Dermis blood vessel endothelial cell (primary cell): Measurements from ENCODE around the gene TYROBP. TPM values are rescaled to one million over a fixed set of nuclear protein-coding genes. Genes with fewer than 3 reads are reported as not detected.
"Not testable (repeated sequence)": the region's sequence is repeated elsewhere in the genome, so short reads cannot be mapped to it uniquely, and the experiment has no call there.

Experiments used
- DNase-seq: peaks from one replicate; pipeline ENCODE4 v3.0.0; 2010
- total RNA-seq: library from RNA; depleted of rRNA; stranded (reverse); fragments of >200 nt; gene quantifications from 2 replicates; pipeline ENCODE4 v1.2.3, GENCODE V29; 2014

TYROBP gene
- total RNA-seq, 1 donor from 2014 or later = not detected

DNA sequence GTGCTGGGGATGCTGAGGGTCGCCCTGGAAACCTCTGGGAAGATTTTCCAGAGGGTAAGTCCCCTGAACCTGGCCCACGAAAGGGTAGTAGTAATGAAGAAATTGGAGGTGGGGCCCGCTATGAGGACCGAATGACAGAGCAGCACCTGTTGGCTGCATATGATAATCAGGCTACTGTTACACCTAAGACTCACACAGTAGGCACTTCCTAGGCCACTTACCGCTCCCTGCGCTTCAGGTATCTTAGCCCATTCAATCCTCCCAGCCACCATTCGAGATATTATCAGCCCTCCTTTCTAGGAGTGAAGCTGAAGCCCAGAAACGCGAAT, 23.7 kb upstream of the TYROBP start:
- no peak for DNase-seq

DNA sequence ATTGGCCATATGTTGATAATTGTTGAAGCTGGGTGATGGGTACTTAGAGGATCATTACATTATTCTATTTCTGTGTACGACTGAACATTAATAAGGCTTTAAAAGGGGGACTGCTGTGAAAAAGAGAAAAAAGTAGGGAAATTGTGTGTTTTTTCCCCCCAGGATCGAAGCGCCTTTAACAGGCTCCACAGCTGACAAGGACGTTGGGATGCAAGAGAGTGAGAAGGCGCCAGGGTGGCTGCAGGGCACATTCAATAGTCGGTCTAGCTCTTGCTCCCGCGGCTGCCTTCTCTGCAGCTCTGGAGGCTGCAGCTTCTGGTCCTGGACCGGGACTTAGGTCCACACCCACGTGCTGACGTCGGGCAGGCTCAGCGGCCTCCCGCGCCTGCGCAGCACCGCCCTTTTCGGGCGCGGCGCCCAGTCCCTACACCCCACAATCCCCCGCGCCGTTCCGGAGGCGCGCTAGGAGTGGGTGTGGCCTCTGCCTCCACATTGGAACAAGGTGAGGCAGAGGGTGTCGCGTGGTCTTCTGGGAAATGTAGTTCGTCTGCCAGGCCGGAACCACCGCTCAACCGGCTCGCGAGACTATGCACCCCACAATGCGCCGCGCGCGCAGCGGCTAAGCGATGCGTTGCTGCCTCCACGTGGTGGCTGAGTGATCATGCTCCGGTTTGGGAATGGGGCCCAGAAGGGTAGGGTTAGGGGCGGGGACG, 23.2 kb upstream of the TYROBP start:
- DNase-seq = peak; percentile 100

DNA sequence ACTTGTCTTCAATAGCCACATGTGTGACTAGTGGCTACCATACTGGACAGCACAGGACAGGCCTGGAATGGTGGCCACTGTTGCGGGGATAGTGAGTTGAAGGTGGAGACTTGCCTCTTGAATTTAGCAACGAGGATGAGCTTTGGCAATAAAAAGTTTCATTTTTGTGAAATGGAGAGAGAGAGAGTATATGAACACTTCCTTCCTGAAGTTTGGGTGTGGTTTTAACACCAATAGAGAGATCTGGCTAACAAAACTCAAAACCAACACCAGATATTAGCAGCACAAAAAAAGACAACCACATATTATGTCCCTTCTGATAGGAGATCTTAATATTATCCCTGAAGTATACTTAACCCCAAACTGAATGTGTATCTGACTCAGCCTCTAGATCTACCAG, 21.8 kb upstream of the TYROBP start:
- DNase-seq = no peak

DNA sequence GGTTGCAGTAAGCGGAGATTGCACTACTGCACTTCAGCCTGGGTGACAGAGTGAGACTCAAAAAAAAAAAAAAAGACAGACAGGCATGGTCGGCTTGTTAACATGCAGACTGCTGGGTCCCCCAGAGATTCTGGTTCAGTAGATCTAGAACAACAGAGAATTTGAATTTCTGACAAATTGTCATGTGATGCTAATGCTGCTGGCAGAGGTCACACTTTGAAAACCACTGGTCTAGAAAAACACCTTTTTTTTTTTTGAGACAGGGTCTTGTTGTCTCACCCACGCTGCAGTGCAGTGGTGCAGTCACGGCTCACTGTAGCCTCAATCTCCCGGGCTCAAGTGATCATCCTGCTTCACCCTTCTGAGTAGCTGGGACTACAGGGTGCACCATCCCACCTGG, 20.4 kb upstream of the TYROBP start:
- no peak for DNase-seq

DNA sequence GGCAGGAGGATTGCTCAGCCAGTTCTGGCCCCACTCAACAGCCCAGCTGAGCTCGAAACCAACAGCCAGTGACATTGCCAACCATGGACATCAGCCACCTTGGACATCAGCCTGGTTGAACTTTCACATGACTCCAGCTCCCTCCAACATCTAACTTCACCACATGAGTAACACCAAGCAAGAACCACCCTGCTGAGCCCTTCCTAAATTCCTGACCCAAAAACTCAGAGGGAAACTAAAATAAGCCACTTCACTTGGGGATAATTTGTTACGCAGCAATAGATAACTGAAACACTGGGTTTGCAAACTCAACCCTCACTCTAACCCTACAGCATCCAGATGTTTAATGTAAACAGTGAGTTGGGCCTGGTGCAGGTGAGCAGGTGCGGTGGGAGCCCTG, 17.4 kb upstream of the TYROBP start:
- DNase-seq = no peak

DNA sequence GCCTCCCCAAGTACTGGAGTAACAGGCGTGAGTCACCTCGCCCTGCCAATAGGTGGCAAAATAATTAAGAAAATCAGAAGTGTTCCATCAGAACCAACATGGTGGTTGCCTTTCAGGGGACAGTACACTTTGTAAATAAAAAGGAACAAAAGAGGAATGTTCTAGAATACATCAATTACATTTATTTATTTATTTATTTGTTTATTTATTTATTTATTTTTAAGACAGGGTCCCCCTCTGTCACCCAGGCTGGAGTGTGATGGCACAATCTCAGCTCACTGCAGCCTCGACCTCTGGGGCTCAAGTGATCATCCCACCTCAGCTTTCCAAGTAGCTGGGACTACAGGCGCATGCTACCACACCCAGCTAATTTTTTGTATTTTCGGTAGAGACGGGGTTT, 12.9 kb upstream of the TYROBP start:
- no peak for DNase-seq

DNA sequence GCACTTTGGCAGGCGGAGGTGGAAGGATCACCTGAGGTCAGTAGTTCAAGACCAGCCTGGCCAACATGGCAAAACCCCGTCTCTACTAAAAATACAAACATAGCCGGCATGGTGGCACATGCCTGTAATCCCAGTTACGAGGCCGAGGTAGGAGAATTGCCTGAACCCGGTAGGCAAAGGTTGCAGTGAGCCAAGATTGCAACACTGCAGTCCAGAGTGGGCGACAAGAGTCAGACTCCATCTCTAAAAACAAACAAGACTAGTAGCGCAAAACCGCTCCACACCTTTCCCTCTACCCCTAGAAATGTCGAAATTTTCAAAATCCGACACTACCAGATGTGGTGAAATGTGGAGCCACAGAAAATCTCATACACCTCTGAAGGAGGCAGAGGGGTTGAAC, 11.2 kb upstream of the TYROBP start:
- DNase-seq = no peak

DNA sequence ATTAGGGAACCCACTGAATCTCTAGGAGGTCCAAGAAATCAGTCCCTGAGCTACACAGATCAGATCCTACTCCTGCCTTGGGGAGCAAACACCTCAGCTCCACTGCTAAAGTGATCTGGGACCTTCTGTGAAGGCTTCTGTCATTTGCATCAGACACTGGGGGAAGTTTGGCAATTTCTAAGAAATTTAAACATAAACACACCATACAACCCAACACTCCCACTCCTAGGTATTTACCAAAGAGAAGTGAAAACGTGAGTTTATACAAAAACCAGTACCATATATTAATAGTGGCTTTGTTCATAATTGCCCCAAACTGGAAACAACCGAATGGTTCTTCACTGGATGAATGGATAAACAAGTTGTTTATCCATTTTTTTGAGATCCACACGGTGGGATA, 7.3 kb upstream of the TYROBP start:
- no peak for DNase-seq

DNA sequence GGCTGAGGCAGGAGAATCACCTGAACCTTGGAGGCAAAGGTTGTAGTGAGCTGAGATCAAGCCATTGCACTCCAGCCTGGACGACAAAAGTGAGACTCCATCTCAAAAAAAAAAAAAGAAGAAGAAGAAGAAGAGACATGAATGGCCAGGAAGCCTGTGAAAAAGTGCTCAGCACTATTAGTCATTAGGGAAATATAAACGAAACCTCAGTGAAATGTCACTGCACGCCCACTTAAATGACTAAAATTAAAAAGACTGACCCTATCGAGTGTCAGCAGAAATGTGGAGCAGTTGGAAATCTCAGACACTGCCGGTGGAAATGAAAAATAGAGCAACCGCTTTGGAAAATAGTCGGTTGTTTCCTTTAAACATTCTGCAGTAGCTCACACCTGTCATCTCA, 5.5 kb upstream of the TYROBP start:
- no peak for DNase-seq

DNA sequence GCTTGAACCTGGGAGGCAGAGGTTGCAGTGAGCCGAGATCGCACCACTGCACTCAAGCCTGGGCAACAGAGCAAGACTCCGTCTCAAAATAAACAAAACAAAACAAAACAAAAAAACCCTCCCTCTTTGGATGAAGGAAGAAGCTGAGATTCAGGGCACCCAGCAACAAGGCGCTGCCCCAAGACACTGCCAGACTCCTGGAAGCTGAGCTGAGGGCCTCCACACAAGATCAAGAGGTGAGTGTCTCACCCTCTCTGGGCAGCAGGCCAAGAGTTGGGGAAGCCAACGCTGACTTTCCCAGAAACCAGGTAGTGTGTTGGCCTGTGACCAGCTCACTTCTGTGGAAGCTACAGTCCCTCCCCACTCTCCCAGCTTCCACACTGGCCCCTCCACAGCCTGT, 3.7 kb upstream of the TYROBP start:
- DNase-seq = no peak

DNA sequence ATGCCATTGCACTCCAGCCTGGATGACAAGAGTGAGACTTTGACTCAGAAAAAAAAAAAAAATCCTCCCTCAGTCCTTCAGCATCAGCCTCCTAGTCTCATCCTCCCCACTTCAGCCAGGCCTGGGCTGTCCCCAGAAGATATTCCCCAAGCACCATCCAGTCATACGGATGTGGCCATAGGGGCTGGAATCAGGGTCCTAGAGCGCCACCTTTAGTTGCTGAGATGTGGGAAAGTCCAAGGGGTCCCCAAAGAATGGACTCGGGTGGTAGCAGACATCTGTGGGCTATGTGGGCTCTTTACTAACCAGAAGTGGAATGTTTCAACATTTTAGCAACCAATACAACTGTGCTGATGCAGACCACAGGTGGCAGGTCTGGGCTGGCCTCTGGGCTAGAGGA, 3.1 kb upstream of the TYROBP start:
- DNase-seq = no peak

DNA sequence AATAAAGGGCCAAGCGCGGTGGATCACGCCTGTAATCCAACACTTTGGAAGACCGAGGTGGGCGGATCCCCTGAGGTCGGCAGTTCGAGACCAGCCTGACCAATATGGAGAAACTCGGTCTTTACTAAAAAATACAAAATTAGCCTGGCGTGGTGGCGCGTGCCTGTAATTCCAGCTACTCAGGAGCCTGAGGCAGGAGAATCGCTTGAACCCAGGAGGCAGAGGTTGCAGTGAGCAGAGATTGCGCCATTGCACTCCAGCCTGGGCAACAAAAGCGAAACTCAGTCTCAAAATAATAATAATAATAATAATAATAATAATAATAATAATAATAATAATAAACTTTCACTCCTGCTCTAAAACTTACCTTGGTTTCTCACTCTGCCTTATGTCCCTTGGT, 2.3 kb upstream of the TYROBP start:
- DNase-seq = not testable (repeated sequence)

DNA sequence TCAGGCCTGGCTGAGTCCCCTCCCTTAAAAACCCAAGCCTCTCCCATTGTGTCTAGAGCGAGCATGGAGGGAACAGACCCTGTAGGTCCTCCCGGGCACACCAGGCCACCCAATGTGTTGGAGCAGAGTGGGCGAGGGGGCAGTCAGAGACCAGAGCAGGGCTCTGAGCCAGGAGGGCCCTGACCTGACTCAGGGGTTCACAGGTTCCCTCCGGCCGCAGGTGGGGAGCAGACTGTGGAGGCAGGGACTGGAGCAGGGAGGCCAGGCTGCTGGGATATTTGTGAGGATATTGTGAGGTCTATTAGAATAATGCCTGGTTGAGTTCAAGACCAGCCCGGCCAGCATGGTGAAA, 1.6 kb upstream of the TYROBP start:
- DNase-seq = no peak

DNA sequence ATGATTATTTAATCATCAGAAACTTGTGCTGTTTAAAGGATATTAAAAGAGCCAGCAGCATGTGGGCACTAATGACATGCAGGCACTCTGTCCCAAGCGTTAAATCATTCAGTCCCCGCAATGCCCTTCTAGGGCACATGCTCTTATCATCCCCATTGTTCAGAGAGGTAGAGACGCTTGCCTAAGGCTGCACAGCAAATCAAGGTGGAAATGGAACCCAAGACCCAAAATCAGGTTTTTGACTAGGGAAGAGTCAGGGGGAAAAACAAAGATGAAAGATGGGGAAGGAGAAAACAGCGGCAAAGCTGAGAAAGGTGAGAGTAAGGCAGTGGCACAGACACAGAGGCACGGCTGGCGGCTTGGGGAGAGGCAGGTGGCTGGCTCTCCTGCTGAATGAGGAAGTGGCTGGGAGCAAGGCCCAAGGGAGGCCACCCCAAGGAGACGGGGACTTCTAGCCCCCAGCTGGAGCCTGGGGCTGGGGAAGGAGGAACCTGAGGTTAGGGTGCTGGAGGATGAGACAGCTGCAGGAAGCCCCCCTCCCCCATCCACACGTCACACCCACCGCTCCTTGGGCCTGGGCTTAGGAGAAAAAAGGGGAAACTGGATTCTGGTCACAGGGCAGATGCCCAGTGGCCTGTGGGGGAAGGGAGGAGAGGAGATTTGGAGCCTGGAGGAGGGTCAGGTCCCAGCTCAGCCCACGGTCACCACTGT, 1.0 kb upstream of the TYROBP start:
- DNase-seq = no peak

DNA sequence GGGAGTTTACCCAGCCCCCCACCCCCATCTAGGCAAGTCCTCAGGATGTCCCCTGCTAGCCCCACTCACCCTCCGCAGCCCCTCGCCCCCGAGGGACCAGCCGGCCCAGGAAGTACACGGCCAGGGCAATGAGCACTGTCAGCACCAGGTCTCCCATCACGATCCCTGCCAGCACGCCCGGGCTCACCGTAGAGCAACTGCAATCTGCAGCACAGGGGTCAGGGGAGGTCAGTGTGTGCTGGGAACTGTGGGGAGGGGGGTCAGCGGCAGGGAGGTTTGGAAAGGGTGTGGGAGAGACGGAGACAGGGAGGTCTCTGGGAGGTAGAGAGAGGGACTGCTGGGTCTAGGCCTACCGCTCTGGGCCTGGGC, 734 bp downstream of the TYROBP start:
- no peak for DNase-seq

DNA sequence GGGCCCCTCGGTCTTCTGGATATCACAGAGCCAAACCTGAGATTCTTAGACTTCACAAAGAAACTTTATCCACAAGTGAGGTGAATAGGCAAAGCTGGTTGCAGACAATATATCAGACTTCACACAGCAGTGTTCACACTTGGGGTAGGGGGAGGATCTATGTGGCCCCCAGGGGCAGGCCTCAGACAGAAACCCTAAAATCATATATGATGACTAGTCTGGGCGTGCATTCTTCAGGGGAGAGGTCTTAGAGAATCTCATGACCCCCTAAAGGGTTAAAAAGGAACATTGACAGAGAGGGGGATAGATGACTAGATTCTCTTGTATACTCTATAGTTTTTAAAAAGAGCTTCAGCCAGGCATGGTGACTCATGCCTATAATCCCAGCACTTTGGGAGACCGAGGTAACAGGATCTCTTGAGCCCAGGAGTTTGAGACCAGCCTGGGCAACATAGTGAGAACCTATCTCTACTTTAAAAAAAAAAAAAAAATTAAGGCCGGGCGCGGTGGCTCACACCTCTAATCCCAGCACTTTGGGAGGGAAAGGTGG, 2.8 kb downstream of the TYROBP start:
- DNase-seq = no peak

DNA sequence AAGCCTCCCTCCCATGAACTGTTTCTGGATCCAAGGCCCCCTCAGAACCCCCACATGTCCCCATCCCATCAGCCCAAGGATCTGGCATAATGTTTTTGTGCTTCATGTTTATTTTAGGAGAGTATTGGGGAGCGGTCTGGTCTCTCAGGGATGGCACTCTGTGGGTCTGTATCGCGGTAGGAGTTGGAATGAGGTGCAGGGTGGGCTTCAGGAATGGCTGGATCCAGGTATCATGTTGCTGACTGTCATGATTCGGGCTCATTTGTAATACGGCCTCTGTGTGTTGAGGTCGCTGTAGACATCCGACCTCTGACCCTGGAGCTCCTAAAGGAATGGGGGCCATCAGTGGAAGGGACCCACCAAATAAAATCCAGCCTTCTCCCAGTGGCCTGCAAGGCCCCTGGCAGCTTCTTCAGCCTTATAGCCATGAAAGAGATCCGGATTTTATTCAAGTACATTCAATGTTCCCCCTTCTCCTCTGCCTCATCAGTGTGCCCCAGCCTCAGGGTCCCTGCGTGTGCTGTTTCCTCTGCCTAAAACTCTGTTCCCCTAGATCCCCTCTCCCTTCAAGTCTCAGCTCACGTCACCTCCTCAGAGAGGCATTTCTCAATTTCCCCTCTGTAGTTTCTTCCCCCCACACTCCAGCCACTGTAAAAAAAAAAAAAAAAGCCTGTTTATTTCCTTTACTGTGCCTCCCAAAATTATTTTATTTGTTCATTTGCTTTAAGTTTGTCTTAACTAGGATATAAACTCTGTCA, 3.6 kb downstream of the TYROBP start:
- no peak for DNase-seq

DNA sequence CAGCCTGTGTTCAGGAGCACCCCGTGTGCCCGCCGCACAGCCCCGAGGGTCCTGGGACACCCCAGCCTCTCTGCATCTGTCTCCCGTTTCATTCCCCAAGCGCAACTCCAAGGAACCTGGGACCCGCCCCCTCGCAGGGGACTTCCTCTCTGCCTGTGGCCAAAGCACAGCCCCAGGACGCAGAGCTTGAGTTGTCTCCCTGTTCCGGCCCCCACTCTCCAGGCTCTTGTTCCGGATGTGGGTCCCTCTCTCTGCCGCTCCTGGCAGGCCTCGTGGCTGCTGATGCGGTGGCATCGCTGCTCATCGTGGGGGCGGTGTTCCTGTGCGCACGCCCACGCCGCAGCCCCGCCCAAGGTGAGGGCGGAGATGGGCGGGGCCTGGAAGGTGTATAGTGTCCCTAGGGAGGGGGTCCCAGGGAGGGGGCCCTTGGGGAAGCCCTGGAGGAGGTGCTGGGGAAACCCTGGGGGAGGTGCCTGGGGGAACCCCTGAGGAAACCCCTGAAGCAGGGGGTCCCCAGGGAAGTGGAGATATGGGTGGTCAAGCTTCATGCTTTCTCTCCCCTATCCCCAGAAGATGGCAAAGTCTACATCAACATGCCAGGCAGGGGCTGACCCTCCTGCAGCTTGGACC, 4.4 kb downstream of the TYROBP start:
- peak; percentile 7 for DNase-seq

DNA sequence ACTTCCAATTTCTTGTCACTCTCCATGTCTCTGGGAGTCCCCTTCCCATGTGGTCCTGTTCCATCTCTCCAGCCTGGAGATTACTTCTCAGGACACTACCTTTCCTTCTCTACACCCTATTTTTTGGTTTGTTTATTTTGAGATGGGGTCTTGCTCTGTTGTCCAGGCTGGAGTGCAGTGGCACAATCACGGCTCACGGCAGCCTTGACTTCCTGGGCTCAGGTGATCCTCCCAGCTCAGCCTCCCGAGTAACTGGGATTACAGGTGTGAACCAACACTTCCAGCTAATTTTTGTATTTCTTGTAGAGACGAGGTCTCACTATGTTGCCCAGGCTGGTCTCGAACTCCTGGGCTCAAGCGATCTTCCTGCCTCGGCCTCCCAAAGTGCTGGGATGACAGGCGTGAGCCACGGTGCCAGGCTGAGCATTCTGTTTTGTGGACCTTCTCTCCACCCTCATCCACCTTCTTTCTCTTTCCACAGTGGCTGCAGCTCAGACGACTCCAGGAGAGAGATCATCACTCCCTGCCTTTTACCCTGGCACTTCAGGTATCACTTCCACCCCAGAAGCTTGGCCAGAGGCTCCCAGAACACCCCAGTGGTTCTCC, 5.1 kb downstream of the TYROBP start:
- DNase-seq = no peak

DNA sequence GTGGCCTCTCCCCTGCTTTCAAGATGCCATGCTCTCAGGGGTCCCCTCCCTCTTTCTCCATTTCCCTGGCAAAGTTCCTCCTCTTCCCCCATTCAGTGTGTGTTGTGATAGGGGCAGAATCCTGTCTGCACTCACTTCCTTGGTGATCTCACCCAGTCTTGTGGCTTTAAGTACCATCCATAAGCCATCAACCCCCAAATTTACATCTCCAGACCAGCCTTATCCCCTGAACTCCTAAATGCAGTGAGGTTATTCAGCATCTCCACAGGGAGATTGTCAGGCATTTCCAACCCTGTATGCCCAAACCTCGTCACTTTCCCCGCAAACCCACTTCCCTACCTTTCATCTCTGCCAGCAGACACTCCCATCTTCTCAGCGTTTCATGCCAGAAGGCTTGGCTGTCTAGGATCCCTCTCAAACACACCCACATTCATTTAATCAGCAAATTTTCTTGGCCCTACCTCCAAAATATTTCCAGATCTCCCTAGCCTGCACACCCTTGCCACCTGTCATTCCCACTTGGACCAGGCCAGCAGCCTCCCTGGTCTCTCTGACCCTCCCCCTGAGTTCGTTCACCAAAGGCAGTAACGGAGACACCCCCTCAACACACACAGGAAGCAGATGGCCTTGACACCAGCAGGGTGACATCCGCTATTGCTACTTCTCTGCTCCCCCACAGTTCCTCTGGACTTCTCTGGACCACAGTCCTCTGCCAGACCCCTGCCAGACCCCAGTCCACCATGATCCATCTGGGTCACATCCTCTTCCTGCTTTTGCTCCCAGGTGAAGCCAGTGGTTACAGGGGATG, 6.0 kb downstream of the TYROBP start, which contains the start of gene HCST:
Gene HCST, plus strand, starts transcription at position 676 of the 808 bp plus-strand sequence. Its CDS starts 65 bp downstream, at position 741.
- no peak for DNase-seq

DNA sequence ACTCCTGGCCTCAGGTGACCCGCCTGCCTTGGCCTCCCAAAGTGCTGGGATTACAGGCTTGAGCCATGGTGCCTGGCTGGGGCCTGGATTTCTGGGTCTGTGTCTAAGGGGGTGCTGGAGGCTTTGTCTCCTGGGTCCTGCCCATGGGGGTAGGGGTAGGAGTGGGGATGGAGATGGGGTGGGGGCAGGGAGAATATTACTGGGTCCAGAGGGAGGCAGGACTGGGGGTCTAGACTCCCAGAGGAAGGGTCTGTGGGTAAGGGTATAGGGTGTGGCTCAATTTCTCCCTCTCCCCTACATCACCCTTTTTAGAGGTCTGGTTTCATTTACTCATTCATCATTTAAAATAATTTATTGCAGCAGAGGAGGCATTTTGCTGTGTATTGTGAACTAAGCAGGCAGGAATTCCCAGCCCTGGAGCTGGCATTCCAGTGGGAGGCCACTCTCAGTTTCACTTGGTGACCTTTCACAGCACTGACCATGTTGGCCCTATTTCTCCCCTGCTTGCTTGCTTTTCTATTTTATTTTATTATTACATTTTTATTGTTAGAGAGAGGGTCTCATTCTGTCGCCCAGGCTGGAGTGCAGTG, 6.9 kb downstream of the TYROBP start:
- no peak for DNase-seq
